22Rv1 (cell line): ENCODE results near the gene ARPC4.

ENCODE experiments used
- CTCF ChIP-seq: fragments of 450-650 bp; IDR thresholded peaks from 2 replicates; pipeline ENCODE4 v1.5.1; 2017; ENCODE audit warnings: mild to moderate bottlenecking
- ZFX ChIP-seq: fragments of 450-650 bp; IDR thresholded peaks from 2 replicates; pipeline ENCODE4 v1.6.1; 2017; ENCODE audit warnings: antibody characterized with exemption, borderline replicate concordance

DNA sequence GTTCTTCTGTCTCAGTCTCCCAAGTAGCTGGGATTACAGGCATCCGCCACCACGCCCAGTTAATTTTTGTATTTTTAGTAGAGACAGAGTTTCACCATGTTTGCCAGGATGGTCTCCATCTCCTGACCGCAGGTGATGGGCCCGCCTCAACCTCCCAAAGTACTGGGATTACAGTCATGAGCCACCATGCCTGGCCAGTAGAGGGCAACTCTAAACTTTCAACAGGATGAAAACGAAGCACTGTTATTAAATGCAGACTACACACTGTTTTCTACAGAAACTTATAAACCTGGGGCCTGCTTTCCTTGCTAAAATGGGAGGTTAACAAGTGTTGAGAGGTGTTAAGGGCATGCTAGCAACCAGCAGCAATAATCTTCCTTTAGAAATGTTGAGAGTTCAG, 7.6 kb downstream of the ARPC4 start:
- TF ChIP-seq CTCF = peak; percentile 44
- no peak for TF ChIP-seq ZFX
